ENCODE results near the gene CSAG3. TPM values are rescaled to one million over a fixed set of nuclear protein-coding genes. Genes with fewer than 3 reads are reported as not detected.
"Not testable (repeated sequence)": the region's sequence is repeated elsewhere in the genome, so short reads cannot be mapped to it uniquely, and the experiment has no call there.

Gene CSAG3
- total RNA-seq, result not detected

DNA sequence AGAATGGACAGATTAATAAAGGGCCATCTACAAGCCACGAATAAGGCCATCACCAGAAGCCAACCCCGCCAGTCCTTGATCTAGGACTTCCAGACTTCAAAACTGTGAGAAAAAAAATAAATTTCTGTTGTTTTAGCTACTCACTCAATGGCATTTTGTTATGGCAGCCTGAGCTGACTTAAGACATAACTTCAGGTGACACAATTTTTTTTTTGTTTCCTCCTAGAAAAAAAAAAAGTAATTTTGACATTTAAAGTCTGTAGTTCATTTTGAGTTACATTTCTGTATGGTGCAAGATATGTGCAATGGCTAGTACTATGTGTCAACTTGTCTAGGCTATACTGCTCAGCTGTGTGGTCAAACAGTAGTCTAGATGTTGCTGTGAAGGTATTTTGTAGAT, at the start of gene CSAG3:
CSAG3 (plus strand) TSS at position 301 of the 400 bp plus-strand sequence.
- DNase-seq (ENCODE audit: low spot score in 2 of 2); H3K9me3 ChIP-seq; H3K4me1 ChIP-seq; intact Hi-C loops (cut with DNase I; ENCODE audit: low total_unique reads); H3K27ac ChIP-seq; H3K36me3 ChIP-seq; H3K27me3 ChIP-seq; H3K4me3 ChIP-seq: not testable (repeated sequence)

DNA sequence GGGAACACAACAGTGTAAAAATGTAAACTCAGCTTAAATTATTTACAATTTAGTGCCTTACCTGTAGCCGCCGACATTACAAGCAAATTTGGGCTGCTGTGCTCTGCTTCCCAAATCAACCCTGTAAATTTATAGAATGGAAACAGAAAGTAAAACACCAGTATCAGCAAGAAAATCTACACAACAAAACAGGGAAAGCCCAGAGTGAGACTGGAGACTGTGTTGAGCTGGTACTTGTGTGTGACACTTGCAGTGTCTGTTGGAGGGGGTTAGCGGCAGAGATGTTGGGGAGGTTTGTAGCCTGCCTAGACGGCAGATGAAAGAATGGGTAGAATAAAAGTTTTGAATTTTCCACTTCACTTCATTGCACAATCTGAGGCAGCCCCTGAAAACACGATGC, 45.8 kb upstream of the CSAG3 start:
- H3K4me1 ChIP-seq; DNase-seq (ENCODE audit: low spot score in 2 of 2); H3K9me3 ChIP-seq; H3K27me3 ChIP-seq; H3K4me3 ChIP-seq; H3K36me3 ChIP-seq; H3K27ac ChIP-seq; intact Hi-C loops (cut with DNase I; ENCODE audit: low total_unique reads): not testable (repeated sequence)

DNA sequence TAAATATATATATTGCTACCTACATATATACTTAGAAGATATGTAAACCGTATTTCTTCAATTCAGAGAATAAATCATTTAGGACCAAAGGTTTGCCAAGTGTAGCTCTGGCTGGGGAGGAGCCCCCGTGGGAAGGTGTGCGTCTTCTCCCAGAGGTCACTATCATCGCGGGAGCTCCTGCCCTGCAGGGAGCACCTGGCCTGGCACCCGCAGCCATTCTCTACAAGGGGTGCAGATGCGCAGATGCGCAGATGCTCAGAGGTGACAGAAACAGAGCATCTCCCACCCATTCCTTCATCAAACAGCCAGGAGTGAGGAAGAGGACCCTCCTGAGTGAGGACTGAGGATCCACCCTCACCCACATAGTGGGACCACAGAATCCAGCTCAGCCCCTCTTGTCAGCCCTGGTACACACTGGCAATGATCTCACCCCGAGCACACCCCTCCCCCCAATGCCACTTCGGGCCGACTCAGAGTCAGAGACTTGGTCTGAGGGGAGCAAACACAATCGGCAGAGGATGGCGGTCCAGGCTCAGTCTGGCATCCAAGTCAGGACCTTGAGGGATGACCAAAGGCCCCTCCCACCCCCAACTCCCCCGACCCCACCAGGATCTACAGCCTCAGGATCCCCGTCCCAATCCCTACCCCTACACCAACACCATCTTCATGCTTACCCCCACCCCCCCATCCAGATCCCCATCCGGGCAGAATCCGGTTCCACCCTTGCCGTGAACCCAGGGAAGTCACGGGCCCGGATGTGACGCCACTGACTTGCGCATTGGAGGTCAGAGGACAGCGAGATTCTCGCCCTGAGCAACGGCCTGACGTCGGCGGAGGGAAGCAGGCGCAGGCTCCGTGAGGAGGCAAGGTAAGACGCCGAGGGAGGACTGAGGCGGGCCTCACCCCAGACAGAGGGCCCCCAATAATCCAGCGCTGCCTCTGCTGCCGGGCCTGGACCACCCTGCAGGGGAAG, 44.9 kb upstream of the CSAG3 start, which contains the start of gene MAGEA2B:
MAGEA2B (plus strand) TSS at position 814 of the 973 bp plus-strand sequence. CDS start 2,479 bp downstream, outside the sequence.
- H3K27me3 ChIP-seq; H3K4me1 ChIP-seq; H3K9me3 ChIP-seq; H3K36me3 ChIP-seq; intact Hi-C loops (cut with DNase I; ENCODE audit: low total_unique reads); DNase-seq (ENCODE audit: low spot score in 2 of 2); H3K4me3 ChIP-seq; H3K27ac ChIP-seq: not testable (repeated sequence)

DNA sequence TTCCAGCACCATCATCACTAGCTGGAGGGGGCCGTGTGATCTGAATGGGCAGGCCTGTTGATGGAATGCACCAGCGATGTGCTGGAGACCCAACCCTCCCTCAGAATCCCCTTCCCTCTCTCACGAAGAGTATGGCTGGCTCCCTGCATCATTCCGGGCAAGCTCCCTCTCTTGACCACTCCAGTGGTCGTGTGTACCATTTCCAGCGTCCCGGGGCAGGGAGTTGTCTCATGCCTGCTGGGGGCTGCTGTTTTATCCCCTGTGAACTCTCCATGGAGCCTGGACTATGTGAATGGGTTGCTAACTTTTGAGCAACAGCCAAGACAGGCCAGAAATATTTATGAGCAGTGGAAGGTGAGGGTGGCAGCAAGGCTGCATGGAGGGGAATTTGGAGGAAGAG, 33.6 kb upstream of the CSAG3 start:
- no peaks in the 10 kb centered on the region for H3K36me3 ChIP-seq
- intact Hi-C loops (cut with DNase I; ENCODE audit: low total_unique reads), result no loop called here
- no peak overlapping the region for H3K4me3 ChIP-seq
- no peaks in the 10 kb centered on the region for H3K9me3 ChIP-seq
- TF ChIP-seq POLR2A (IDR thresholded peaks at IDR 0.05), result no peak
- no peak for TF ChIP-seq POLR2AphosphoS5 (IDR thresholded peaks at IDR 0.05)
- no peak overlapping the region for H3K27ac ChIP-seq
- no peaks in the 10 kb centered on the region for H3K4me1 ChIP-seq
- no peaks in the 10 kb centered on the region for H3K27me3 ChIP-seq
- no peak for DNase-seq (ENCODE audit: low spot score in 2 of 2)

DNA sequence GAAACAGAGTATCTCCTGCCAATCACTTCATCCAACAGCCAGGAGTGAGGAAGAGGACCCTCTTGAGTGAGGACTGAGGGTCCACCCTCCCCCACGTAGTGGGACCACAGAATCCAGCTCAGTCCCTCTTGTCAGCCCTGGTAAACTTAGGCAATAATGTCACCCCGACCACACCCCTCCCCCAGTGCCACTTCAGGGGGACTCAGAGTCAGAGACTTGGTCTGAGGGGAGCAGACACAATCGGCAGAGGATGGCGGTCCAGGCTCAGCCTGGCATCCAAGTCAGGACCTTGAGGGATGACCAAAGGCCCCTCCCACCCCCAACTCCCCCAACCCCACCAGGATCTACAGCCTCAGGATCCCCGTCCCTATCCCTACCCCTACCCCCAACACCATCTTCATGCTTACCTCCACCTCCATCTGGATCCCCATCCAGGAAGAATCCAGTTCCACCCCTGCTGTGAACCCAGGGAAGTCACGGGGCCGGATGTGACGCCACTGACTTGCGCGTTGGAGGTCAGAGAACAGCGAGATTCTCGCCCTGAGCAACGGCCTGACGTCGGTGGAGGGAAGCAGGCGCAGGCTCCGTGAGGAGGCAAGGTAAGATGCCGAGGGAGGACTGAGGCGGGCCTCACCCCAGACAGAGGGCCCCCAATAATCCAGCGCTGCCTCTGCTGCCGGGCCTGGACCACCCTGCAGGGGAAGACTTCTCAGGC, 25.6 kb upstream of the CSAG3 start, which contains the start of the genes CSAG1 and MAGEA12:
CSAG1 (minus strand) TSS at position 461 of the 715 bp plus-strand sequence. CDS start 1,261 bp downstream, outside the sequence.
MAGEA12 (plus strand) TSS at position 497 of the 715 bp plus-strand sequence. CDS start 2,405 bp downstream, outside the sequence.
- Histone ChIP-seq H3K4me3 (no peak within 1 kb of the TSS), H3K36me3 (no peaks in the 10 kb centered on the region), H3K9me3 (no peaks in the 10 kb centered on the region), H3K27ac (no peak within 1 kb of the TSS), H3K27me3 (peaks cover 0 to 9% of the 10 kb centered on the region in 2 donors), H3K4me1 (no peaks in the 10 kb centered on the region)
- no peak for DNase-seq (ENCODE audit: low spot score in 2 of 2)
- TF ChIP-seq POLR2A (IDR thresholded peaks at IDR 0.05), result no peak
- no peak for TF ChIP-seq POLR2AphosphoS5 (IDR thresholded peaks at IDR 0.05)
- TF ChIP-seq, protein P1, sequence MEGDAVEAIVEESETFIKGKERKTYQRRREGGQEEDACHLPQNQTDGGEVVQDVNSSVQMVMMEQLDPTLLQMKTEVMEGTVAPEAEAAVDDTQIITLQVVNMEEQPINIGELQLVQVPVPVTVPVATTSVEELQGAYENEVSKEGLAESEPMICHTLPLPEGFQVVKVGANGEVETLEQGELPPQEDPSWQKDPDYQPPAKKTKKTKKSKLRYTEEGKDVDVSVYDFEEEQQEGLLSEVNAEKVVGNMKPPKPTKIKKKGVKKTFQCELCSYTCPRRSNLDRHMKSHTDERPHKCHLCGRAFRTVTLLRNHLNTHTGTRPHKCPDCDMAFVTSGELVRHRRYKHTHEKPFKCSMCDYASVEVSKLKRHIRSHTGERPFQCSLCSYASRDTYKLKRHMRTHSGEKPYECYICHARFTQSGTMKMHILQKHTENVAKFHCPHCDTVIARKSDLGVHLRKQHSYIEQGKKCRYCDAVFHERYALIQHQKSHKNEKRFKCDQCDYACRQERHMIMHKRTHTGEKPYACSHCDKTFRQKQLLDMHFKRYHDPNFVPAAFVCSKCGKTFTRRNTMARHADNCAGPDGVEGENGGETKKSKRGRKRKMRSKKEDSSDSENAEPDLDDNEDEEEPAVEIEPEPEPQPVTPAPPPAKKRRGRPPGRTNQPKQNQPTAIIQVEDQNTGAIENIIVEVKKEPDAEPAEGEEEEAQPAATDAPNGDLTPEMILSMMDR (IDR thresholded peaks at IDR 0.05), result no peak
- intact Hi-C loops (cut with DNase I; ENCODE audit: low total_unique reads), result no loop called here

DNA sequence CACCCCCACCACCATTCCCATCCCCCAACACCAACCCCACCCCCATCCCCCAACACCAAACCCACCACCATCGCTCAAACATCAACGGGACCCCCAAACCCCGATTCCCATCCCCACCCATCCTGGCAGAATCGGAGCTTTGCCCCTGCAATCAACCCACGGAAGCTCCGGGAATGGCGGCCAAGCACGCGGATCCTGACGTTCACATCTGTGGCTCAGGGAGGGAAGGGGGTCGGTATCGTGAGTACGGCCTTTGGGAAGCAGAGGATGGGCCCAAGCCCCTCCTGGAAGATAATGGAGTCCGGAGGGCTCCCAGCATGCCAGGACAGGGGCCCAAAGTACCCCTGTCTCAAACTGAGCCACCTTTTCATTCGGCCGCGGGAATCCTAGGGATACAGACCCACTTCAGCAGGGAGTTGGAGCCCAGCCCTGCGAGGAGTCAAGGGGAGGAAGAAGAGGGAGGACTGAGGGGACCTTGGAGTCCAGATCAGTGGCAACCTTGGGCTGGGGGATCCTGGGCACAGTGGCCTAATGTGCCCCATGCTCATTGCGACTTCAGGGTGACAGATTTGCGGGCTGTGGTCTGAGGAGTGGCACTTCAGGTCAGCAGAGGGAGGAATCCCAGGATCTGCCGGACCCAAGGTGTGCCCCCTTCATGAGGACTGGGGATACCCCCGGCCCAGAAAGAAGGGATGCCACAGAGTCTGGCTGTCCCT, 24.7 kb upstream of the CSAG3 start:
- H3K4me1 ChIP-seq; H3K27me3 ChIP-seq; H3K9me3 ChIP-seq; DNase-seq (ENCODE audit: low spot score in 2 of 2); H3K36me3 ChIP-seq; intact Hi-C loops (cut with DNase I; ENCODE audit: low total_unique reads); H3K27ac ChIP-seq; H3K4me3 ChIP-seq: not testable (repeated sequence)

DNA sequence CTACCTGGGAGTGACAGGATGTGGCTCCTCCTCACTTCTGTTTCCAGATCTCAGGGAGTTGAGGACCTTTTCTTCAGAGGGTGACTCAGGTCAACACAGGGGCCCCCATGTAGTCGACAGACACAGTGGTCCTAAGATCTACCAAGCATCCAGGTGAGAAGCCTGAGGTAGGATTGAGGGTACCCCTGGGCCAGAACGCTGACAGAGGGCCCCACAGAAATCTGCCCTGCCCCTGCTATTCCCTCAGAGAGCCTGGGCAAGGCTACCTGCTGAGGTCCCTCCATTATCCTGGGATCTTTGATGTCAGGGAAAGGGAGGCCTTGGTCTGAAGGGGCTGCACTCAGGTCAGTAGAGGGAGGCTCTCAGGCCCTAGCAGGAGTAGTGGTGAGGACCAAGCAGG, 23.9 kb upstream of the CSAG3 start:
- H3K27ac ChIP-seq, result no peak overlapping the region
- intact Hi-C loops (cut with DNase I; ENCODE audit: low total_unique reads), result no loop called here
- DNase-seq (ENCODE audit: low spot score in 2 of 2), result no peak
- peaks cover 0 to 9% of the 10 kb centered on the region in 2 donors for H3K27me3 ChIP-seq
- no peak for TF ChIP-seq POLR2A (IDR thresholded peaks at IDR 0.05)
- TF ChIP-seq, protein P1 (IDR thresholded peaks at IDR 0.05), result no peak
- no peak for TF ChIP-seq POLR2AphosphoS5 (IDR thresholded peaks at IDR 0.05)
- H3K9me3 ChIP-seq, result no peaks in the 10 kb centered on the region
- no peaks in the 10 kb centered on the region for H3K36me3 ChIP-seq
- no peaks in the 10 kb centered on the region for H3K4me1 ChIP-seq
- no peak overlapping the region for H3K4me3 ChIP-seq
